Hepatocyte (in vitro differentiated cells): ENCODE data around the gene RPL10A. TPM values are rescaled to one million over a fixed set of nuclear protein-coding genes. Genes with fewer than 3 reads are reported as not detected.

Experiments
- DNase-seq: peaks from one replicate; pipeline ENCODE4 v3.0.0-alpha.2; 2016; ENCODE audit warnings: low spot score
- H2AFZ ChIP-seq: fragments of 200-600 bp; sonication (generic); 2 replicates; pipeline ENCODE4 v1.6.0; 2016; ENCODE audit warnings: antibody characterized with exemption, mild to moderate bottlenecking
- H3K27ac ChIP-seq: fragments of 200-600 bp; sonication (generic); 2 replicates; pipeline ENCODE4 v1.5.1; 2016; ENCODE audit warnings: mild to moderate bottlenecking
- H3K27me3 ChIP-seq: fragments of 200-600 bp; sonication (generic); 2 replicates; pipeline ENCODE4 v1.6.1; 2016
- H3K36me3 ChIP-seq: fragments of 200-600 bp; sonication (generic); replicated peaks from 2 replicates; pipeline ENCODE4 v1.5.1; 2016; ENCODE audit warnings: low read depth; ENCODE audit not compliant: insufficient read depth
- H3K4me1 ChIP-seq: fragments of 200-600 bp; sonication (generic); 2 replicates; pipeline ENCODE4 v1.5.1; 2016; ENCODE audit warnings: mild to moderate bottlenecking, moderate library complexity; ENCODE audit not compliant: insufficient read depth
- H3K4me2 ChIP-seq: fragments of 200-600 bp; sonication (generic); 2 replicates; pipeline ENCODE4 v1.6.0; 2016
- H3K4me3 ChIP-seq: fragments of 200-600 bp; sonication (generic); 2 replicates; pipeline ENCODE4 v1.5.1; 2016; ENCODE audit warnings: mild to moderate bottlenecking
- H3K79me2 ChIP-seq: fragments of 200-600 bp; sonication (generic); 2 replicates; pipeline ENCODE4 v1.6.0; 2017; ENCODE audit warnings: mild to moderate bottlenecking
- H3K9me2 ChIP-seq: fragments of 200-600 bp; sonication (generic); replicated peaks from 2 replicates; pipeline ENCODE4 v1.6.0; 2017; ENCODE audit warnings: mild to moderate bottlenecking; ENCODE audit not compliant: insufficient read depth
- H3K9me3 ChIP-seq: fragments of 200-600 bp; sonication (generic); 2 replicates; pipeline ENCODE4 v1.5.1; 2016; ENCODE audit warnings: low read depth, mild to moderate bottlenecking
- H4K20me1 ChIP-seq: fragments of 200-600 bp; sonication (generic); 2 replicates; pipeline ENCODE4 v1.6.0; 2016; ENCODE audit warnings: mild to moderate bottlenecking; ENCODE audit not compliant: insufficient read depth, poor library complexity, severe bottlenecking
- EZH2 ChIP-seq: fragments of 200-600 bp; sonication (generic); IDR thresholded peaks from 2 replicates; pipeline ENCODE4 v1.6.1; 2016; ENCODE audit warnings: antibody characterized with exemption, mild to moderate bottlenecking, borderline replicate concordance
- EZH2phosphoT487 ChIP-seq: fragments of 200-600 bp; sonication (generic); IDR thresholded peaks from one replicate; pipeline ENCODE4 v1.6.1; 2018; ENCODE audit warnings: antibody characterized with exemption, mild to moderate bottlenecking, low read depth, moderate library complexity; ENCODE audit not compliant: unreplicated experiment, severe bottlenecking
- WGBS: methylation state at CpG from one replicate; pipeline ENCODE4 v1.1.6; 2016; ENCODE audit warnings: low lambda C conversion rate; ENCODE audit errors: missing lambda C conversion rate; 5-methylcytosine and 5-hydroxymethylcytosine counted together
- microRNA-seq: library from miRNA; unstranded; fragments of <30 nt; microRNA quantifications from one replicate; pipeline ENCODE4, GENCODE V29; 2017
- polyA plus RNA-seq: library from polyadenylated mRNA; unstranded; fragments of >200 nt; fragmentation: Nextera tagmentation; extraction: Ambion mirVana; gene quantifications from 2 replicates; pipeline ENCODE4 v1.2.1, GENCODE V29; 2016
- small RNA-seq: library from RNA; depleted of rRNA; stranded (forward); fragments of <200 nt; gene quantifications from one replicate; pipeline ENCODE3, GENCODE V24; 2014
- total RNA-seq: library from RNA; depleted of rRNA; stranded (reverse); fragments of >200 nt; gene quantifications from 2 replicates; pipeline ENCODE4 v1.2.3, GENCODE V29; 2014
- TF ChIP-seq, protein P1 (sequence below): fragments of 200-600 bp; sonication (generic); IDR thresholded peaks from 2 replicates; pipeline ENCODE4 v1.5.1; 2016; ENCODE audit warnings: antibody characterized with exemption, mild to moderate bottlenecking; ENCODE audit not compliant: poor library complexity

The RPL10A gene
- total and polyA plus RNA-seq, 2 experiments from 2014 or later, result 308 to 1,102 TPM

DNA sequence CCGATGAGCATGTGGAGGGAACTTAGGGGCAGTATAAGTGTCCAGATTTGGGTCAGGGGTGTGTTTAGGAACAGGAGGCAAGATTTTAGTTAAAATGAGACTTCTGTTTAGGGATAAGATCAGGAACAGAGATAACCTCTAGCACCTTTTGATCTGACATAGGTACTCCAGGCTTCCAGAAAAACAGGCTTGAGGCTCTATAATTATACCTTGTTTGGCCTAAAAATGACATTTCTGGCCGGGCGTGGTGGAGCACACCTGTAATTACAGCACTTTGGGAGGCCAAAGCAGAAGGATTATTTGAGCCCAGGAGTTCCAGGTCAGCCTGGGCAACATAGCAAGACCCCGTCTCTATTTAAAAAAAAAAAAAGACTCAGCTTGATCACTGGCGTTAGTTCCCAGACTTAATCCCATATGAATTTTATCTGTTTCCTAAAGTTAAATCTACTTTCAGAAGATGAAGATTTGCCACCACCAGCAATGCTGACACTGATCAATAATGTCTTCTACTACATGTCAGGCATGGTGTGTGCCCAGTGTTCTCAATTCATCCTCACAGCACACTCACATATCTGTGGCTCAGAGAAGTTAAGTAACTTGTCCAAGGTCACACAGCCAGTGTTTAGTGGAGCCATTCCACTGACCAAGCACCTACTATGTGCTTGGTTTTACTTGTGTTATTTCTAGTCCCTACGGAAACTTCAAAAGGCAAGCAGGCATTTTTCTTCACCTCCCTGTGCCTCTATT, 50.5 kb downstream of the RPL10A start:
- H4K20me1 ChIP-seq, result no peaks in the 10 kb centered on the region
- H3K9me3 ChIP-seq, result no peaks in the 10 kb centered on the region
- no peaks in the 10 kb centered on the region for H3K36me3 ChIP-seq
- no peak overlapping the region for H3K27ac ChIP-seq
- DNase-seq, result no peak
- no peak overlapping the region for H3K4me3 ChIP-seq
- no peak overlapping the region for H2AFZ ChIP-seq
- TF ChIP-seq EZH2, result no peak
- TF ChIP-seq, protein P1, sequence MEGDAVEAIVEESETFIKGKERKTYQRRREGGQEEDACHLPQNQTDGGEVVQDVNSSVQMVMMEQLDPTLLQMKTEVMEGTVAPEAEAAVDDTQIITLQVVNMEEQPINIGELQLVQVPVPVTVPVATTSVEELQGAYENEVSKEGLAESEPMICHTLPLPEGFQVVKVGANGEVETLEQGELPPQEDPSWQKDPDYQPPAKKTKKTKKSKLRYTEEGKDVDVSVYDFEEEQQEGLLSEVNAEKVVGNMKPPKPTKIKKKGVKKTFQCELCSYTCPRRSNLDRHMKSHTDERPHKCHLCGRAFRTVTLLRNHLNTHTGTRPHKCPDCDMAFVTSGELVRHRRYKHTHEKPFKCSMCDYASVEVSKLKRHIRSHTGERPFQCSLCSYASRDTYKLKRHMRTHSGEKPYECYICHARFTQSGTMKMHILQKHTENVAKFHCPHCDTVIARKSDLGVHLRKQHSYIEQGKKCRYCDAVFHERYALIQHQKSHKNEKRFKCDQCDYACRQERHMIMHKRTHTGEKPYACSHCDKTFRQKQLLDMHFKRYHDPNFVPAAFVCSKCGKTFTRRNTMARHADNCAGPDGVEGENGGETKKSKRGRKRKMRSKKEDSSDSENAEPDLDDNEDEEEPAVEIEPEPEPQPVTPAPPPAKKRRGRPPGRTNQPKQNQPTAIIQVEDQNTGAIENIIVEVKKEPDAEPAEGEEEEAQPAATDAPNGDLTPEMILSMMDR, result no peak
- TF ChIP-seq EZH2phosphoT487, result no peak
- no peaks in the 10 kb centered on the region for H3K4me1 ChIP-seq
- H3K79me2 ChIP-seq, result no peaks in the 10 kb centered on the region
- no peaks in the 10 kb centered on the region for H3K9me2 ChIP-seq
- no peak overlapping the region for H3K4me2 ChIP-seq
- WGBS, result 91% methylated on average over 6 of the region's 6 CpGs
- H3K27me3 ChIP-seq, result no peaks in the 10 kb centered on the region

DNA sequence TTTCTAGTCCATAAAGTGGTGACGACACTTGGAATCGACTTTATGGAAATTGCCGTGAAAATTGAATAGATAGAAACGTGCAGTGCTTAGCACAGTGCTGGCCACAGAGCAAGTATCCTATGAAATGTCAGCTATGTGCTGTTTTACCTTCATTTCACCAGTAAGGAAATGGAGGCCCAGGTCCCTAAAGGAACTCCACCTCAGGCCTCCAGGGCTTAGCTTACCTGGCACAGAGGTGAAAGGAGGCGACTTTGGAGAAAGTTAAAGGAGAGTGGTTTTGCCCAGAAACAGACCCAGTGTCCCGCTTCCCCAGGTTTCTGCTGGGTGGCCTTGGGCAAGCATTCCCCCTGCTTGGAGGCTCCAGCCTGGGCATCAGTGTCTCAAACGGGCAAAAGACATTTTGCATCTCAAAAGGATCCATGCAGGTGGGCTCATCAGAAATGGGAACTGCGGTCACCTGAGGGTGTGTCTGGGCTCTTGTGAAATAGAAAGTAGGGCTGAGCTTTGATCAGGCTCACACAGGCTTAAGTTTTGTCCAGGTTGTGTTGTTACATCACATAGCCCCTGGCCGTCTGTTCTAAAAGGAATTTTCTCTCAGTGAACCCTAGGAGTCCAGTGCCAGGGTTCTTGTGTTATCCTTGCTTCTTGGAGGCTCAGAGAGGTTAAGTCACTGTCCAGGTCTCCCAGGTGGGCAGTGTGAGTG, 51.3 kb downstream of the RPL10A start:
- Histone ChIP-seq H3K36me3 (no peaks in the 10 kb centered on the region), H3K27me3 (no peaks in the 10 kb centered on the region), H3K27ac (no peak overlapping the region), H3K9me2 (no peaks in the 10 kb centered on the region), H3K9me3 (no peaks in the 10 kb centered on the region), H3K4me3 (no peak overlapping the region), H3K4me2 (no peak overlapping the region), H4K20me1 (no peaks in the 10 kb centered on the region), H2AFZ (no peak overlapping the region), H3K4me1 (no peaks in the 10 kb centered on the region), H3K79me2 (no peaks in the 10 kb centered on the region)
- TF ChIP-seq EZH2, result no peak
- TF ChIP-seq, protein P1, result no peak
- no peak for TF ChIP-seq EZH2phosphoT487
- DNase-seq, result no peak
- 87% methylated on average over 9 of the region's 9 CpGs for whole genome bisulfite sequencing

Small RNA genes within 50 kb of the gene (microRNA-seq; reads per million reads assigned to microRNA genes)
- gene MIR7111, result 4.9 reads per million, percentile 8 among the genes with 10 or more reads in this experiment

Small RNA genes within 50 kb of the gene (small RNA-seq; reads per million reads assigned to genes)
- gene MIR7111, result 0.09 reads per million

Other genes starting within 250 kb of the RPL10A start
- 11.4 and 17.0 TPM in 2 replicates for gene ZNF76, start 208.7 kb upstream of the RPL10A start, total RNA-seq
- gene ZNF76, start 208.7 kb upstream of the RPL10A start, polyA plus RNA-seq, result 28.0 and 43.7 TPM in 2 replicates
- 2.2 and 3.7 TPM in 2 replicates for gene DEF6, start 170.6 kb upstream of the RPL10A start, total RNA-seq
- 3.7 and 3.8 TPM in 2 replicates for gene DEF6, start 170.6 kb upstream of the RPL10A start, polyA plus RNA-seq
- gene PPARD, start 125.8 kb upstream of the RPL10A start, total RNA-seq, result 7.6 and 9.1 TPM in 2 replicates
- gene PPARD, start 125.8 kb upstream of the RPL10A start, polyA plus RNA-seq, result 17.4 and 20.4 TPM in 2 replicates
- 8.7 and 9.0 TPM in 2 replicates for gene FANCE, start 16.1 kb upstream of the RPL10A start, total RNA-seq
- gene FANCE, start 16.1 kb upstream of the RPL10A start, polyA plus RNA-seq, result 3.7 and 4.1 TPM in 2 replicates
- 20.4 and 26.3 TPM in 2 replicates for gene TEAD3, start 28.7 kb downstream of the RPL10A start, total RNA-seq
- 33.0 and 35.9 TPM in 2 replicates for gene TEAD3, start 28.7 kb downstream of the RPL10A start, polyA plus RNA-seq
- not detected in 2 replicates for gene TULP1, start 44.5 kb downstream of the RPL10A start, total RNA-seq
- 0.39 and 1.3 TPM in 2 replicates for gene TULP1, start 44.5 kb downstream of the RPL10A start, polyA plus RNA-seq
- 73.6 and 78.8 TPM in 2 replicates for gene FKBP5, start 220.5 kb downstream of the RPL10A start, total RNA-seq
- 233 and 254 TPM in 2 replicates for gene FKBP5, start 220.5 kb downstream of the RPL10A start, polyA plus RNA-seq